T-helper 1 cell treated with Interleukin-12 subunit alpha and Interleukin-12 subunit beta and Interleukin-4 antibody, amounts not matched to agents 30 μg/mL and 1 μg/mL, for 36 hours (primary cell): Measurements from ENCODE around the gene KIR3DL1.
"Not testable (repeated sequence)": the region's sequence is repeated elsewhere in the genome, so short reads cannot be mapped to it uniquely, and the experiment has no call there.

ENCODE experiments used
- H3K27ac Mint-ChIP-seq: one replicate; pipeline ENCODE4 v1.8.0; 2021; ENCODE audit warnings: mild to moderate bottlenecking, mixed read lengths
- H3K27me3 Mint-ChIP-seq: one replicate; pipeline ENCODE4 v1.8.0; 2021; ENCODE audit warnings: low read depth, mixed read lengths
- H3K36me3 Mint-ChIP-seq: one replicate; pipeline ENCODE4 v1.8.0; 2021; ENCODE audit warnings: low read depth, mixed read lengths
- H3K4me1 Mint-ChIP-seq: one replicate; pipeline ENCODE4 v1.8.0; 2021; ENCODE audit warnings: low read depth, mixed read lengths
- H3K4me3 Mint-ChIP-seq: one replicate; pipeline ENCODE4 v1.8.0; 2021; ENCODE audit warnings: mild to moderate bottlenecking, moderate library complexity, mixed read lengths
- H3K9me3 Mint-ChIP-seq: one replicate; pipeline ENCODE4 v1.8.0; 2021; ENCODE audit warnings: mixed read lengths

Gene KIR3DL1

GRCh38 chr19:54795758-54796157 lies 20.5 kb upstream of the KIR3DL1 start:
- no peak overlapping the region for H3K4me3 Mint-ChIP-seq
- H3K4me1 Mint-ChIP-seq: peaks cover 8% of the 10 kb centered on the region
- H3K36me3 Mint-ChIP-seq: no peaks in the 10 kb centered on the region
- no peaks in the 10 kb centered on the region for H3K9me3 Mint-ChIP-seq
- H3K27me3 Mint-ChIP-seq: peaks cover 14% of the 10 kb centered on the region
- no peak overlapping the region for H3K27ac Mint-ChIP-seq

GRCh38 chr19:54803410-54803809 lies 12.9 kb upstream of the KIR3DL1 start, which contains the start of gene KIR2DL4:
Gene KIR2DL4 (plus strand): TSS chr19:54803610. CDS start chr19:54803652, 42 bp downstream.
- H3K36me3 Mint-ChIP-seq: no peaks in the 10 kb centered on the region
- H3K4me3 Mint-ChIP-seq: no peak within 1 kb of the TSS
- H3K4me1 Mint-ChIP-seq: no peaks in the 10 kb centered on the region
- H3K9me3 Mint-ChIP-seq: no peaks in the 10 kb centered on the region
- no peak within 1 kb of the TSS for H3K27ac Mint-ChIP-seq
- peaks cover 6% of the 10 kb centered on the region for H3K27me3 Mint-ChIP-seq

GRCh38 chr19:54804101-54804500 lies 12.2 kb upstream of the KIR3DL1 start:
- H3K9me3 Mint-ChIP-seq: no peaks in the 10 kb centered on the region
- no peaks in the 10 kb centered on the region for H3K4me1 Mint-ChIP-seq
- no peaks in the 10 kb centered on the region for H3K36me3 Mint-ChIP-seq
- H3K27ac Mint-ChIP-seq: no peak overlapping the region
- no peak overlapping the region for H3K4me3 Mint-ChIP-seq
- peaks cover 6% of the 10 kb centered on the region for H3K27me3 Mint-ChIP-seq

GRCh38 chr19:54804571-54804970 lies 11.7 kb upstream of the KIR3DL1 start:
- H3K4me3 Mint-ChIP-seq: no peak overlapping the region

DNA sequence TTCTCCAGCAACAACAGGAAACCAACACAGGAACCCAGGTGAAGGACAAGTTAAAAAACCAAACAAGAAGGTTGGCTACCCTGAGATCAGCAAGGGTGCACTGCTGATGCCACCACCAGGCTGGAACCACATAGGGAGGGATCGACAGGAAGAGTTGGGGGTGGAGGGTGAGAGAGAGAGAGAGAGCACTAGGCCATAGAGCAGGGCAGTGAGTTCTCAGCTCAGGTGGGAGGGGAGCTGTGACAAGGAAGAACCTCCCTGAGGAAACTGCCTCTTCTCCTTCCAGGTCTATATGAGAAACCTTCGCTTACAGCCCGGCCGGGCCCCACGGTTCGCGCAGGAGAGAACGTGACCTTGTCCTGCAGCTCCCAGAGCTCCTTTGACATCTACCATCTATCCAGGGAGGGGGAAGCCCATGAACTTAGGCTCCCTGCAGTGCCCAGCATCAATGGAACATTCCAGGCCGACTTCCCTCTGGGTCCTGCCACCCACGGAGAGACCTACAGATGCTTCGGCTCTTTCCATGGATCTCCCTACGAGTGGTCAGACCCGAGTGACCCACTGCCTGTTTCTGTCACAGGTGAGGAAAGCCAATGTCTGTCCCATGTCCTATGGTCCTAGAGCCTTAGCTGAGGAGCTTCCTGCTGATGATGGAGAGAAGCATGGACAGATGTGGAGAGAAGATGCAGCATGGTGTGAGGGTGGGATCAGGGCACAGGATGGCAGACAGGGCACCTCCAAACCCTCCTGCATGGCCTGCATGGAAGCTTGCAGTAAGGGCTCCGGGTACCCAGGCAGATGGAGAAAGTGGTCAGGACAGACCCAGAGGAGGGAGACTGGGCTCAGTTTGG lies 10.4 kb upstream of the KIR3DL1 start:
- Mint-ChIP-seq H3K27ac (no peak overlapping the region), H3K36me3 (no peaks in the 10 kb centered on the region), H3K27me3 (peaks cover 6% of the 10 kb centered on the region), H3K9me3 (peaks cover 6% of the 10 kb centered on the region), H3K4me1 (no peaks in the 10 kb centered on the region), H3K4me3 (no peak overlapping the region)

More at GRCh38 chr19:54804571-54804970, 11.7 kb upstream of the KIR3DL1 start:
- H3K27me3 Mint-ChIP-seq: peaks cover 6% of the 10 kb centered on the region
- no peak overlapping the region for H3K27ac Mint-ChIP-seq
- no peaks in the 10 kb centered on the region for H3K4me1 Mint-ChIP-seq
- H3K36me3 Mint-ChIP-seq: no peaks in the 10 kb centered on the region
- no peaks in the 10 kb centered on the region for H3K9me3 Mint-ChIP-seq

DNA sequence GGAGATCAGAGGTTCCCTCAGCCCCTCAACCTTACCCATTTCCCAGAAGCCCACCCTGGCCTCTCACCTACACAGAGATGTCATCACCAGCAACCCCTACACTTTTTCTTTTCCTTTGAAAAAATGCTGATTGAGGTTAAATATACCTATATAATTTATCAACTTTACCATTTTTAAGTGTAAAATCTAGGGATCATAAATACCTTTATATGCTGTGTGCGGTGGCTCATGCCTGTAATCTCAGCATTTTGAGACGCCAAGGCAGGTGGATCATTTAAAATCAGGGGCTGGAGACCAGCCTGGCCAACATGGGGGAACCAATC lies 9.8 kb upstream of the KIR3DL1 start:
- Mint-ChIP-seq H3K4me3 (no peak overlapping the region), H3K27me3 (peaks cover 6% of the 10 kb centered on the region), H3K27ac (no peak overlapping the region), H3K4me1 (no peaks in the 10 kb centered on the region), H3K9me3 (peaks cover 6% of the 10 kb centered on the region), H3K36me3 (no peaks in the 10 kb centered on the region)

- not testable (repeated sequence) for H3K36me3 Mint-ChIP-seq, H3K9me3 Mint-ChIP-seq, H3K27me3 Mint-ChIP-seq, H3K4me1 Mint-ChIP-seq, H3K4me3 Mint-ChIP-seq, H3K27ac Mint-ChIP-seq
These were observed 1.7 kb upstream of the KIR3DL1 start for GRCh38 chr19:54814571-54814970.

- no peak overlapping the region for H3K4me3 Mint-ChIP-seq
- no peak overlapping the region for H3K27ac Mint-ChIP-seq
- no peaks in the 10 kb centered on the region for H3K27me3 Mint-ChIP-seq
- no peaks in the 10 kb centered on the region for H3K9me3 Mint-ChIP-seq
- no peaks in the 10 kb centered on the region for H3K4me1 Mint-ChIP-seq
- H3K36me3 Mint-ChIP-seq: no peaks in the 10 kb centered on the region
These were observed 1.6 kb downstream of the KIR3DL1 start for GRCh38 chr19:54817670-54818536.

DNA sequence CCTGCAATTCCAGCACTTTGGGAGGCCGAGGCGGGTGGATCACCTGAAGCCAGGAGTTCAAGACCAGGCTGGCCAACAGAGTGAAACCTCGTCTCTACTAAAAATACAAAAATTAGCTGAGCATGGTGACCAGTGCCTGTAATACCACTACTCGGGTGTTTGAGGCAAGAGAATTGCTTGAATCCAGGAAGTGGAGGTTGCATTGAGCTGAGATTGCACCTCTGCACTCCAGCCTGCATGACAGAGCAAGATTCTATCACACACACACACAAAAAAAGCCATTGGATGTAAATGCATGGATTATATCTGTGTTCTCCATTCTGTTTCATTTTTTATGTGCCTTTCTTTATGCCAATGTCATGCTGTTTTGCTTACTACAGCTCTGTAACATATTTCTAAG lies 8.1 kb downstream of the KIR3DL1 start:
- H3K4me1 Mint-ChIP-seq, H3K27me3 Mint-ChIP-seq: not testable (repeated sequence)

GRCh38 chr19:54825326-54825725 lies 9.1 kb downstream of the KIR3DL1 start:
- H3K36me3 Mint-ChIP-seq, H3K4me3 Mint-ChIP-seq, H3K27ac Mint-ChIP-seq, H3K27me3 Mint-ChIP-seq, H3K9me3 Mint-ChIP-seq, H3K4me1 Mint-ChIP-seq: not testable (repeated sequence)

More for the DNA sequence above, 8.1 kb downstream of the KIR3DL1 start:
- H3K27ac Mint-ChIP-seq, H3K4me3 Mint-ChIP-seq, H3K36me3 Mint-ChIP-seq, H3K9me3 Mint-ChIP-seq: not testable (repeated sequence)

DNA sequence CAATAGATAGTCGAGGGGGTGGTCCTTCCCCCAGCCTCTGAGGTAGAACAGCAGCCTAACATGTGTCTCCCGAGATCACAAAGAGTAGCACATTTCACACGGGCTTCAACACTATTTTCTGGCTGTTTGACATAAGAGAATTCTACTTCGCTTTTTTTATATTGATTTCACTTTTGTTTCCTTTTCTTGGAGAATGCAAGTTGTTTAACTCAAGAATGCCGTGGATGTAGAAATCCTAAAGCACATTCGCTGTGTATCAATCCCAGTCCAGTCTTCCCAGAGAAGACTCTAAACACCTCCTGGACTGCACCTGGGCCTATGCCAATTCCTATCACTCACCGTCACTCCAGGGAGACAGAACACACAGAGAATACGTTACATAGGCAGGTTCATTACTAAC lies 11.8 kb downstream of the KIR3DL1 start:
- H3K9me3 Mint-ChIP-seq, H3K4me3 Mint-ChIP-seq, H3K36me3 Mint-ChIP-seq, H3K27me3 Mint-ChIP-seq, H3K27ac Mint-ChIP-seq, H3K4me1 Mint-ChIP-seq: not testable (repeated sequence)

GRCh38 chr19:54832496-54832895 lies 16.2 kb downstream of the KIR3DL1 start, which contains the start of gene KIR2DS4:
Gene KIR2DS4 (plus strand): TSS chr19:54832676.
- not testable (repeated sequence) for H3K9me3 Mint-ChIP-seq

DNA sequence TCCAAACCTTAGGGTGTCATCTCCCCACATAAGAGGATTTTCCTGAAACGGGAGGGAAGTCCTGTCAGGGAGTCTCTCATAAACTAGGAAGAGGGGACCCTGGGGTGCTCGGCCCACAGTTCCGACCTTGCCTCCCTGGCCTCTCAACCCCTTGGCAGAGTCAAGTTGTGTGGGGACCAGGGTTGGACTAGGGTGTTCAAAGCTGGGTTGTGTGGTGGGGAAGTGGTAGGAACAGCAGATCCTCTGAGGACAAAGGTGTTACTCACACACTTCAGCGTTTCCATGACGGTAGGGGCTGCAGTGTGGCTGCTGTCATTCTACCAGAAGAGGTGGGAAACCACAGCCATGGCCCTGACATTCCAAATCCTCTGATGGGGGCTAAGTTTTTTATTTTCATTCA lies 18.9 kb downstream of the KIR3DL1 start:
- not testable (repeated sequence) for H3K27me3 Mint-ChIP-seq, H3K4me3 Mint-ChIP-seq, H3K36me3 Mint-ChIP-seq, H3K27ac Mint-ChIP-seq, H3K4me1 Mint-ChIP-seq, H3K9me3 Mint-ChIP-seq

More at GRCh38 chr19:54832496-54832895, 16.2 kb downstream of the KIR3DL1 start, which contains the start of gene KIR2DS4:
- H3K4me1 Mint-ChIP-seq, H3K27me3 Mint-ChIP-seq, H3K4me3 Mint-ChIP-seq, H3K27ac Mint-ChIP-seq, H3K36me3 Mint-ChIP-seq: not testable (repeated sequence)

DNA sequence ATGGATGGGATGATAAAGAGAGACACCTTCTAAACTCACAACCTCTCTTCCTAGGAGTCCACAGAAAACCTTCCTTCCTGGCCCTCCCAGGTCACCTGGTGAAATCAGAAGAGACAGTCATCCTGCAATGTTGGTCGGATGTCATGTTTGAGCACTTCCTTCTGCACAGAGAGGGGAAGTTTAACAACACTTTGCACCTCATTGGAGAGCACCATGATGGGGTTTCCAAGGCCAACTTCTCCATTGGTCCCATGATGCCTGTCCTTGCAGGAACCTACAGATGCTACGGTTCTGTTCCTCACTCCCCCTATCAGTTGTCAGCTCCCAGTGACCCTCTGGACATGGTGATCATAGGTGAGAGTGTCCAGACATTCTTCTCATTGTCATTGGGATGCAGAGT lies 21.3 kb downstream of the KIR3DL1 start:
- not testable (repeated sequence) for H3K27me3 Mint-ChIP-seq, H3K4me1 Mint-ChIP-seq, H3K27ac Mint-ChIP-seq, H3K4me3 Mint-ChIP-seq, H3K9me3 Mint-ChIP-seq, H3K36me3 Mint-ChIP-seq

DNA sequence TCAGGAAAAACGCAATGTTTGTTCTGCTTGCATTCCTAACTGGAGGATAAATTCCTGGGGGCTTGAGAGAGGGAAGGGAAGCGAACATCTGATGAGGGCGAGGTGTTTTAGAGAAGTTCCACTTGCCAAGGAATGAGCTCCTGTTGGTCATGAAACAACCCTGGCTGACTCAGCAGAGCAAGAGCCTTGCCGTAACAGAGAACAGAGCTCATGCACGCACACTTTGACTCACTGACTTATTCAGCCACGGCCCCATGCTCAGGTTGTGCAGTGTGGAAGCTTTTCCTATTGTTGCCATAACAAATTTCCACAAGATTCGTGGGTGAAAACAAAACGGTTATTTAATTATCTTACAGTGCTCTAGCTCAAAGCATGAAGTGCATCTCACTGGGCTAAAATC lies 26.9 kb downstream of the KIR3DL1 start:
- H3K4me1 Mint-ChIP-seq, H3K4me3 Mint-ChIP-seq, H3K27me3 Mint-ChIP-seq, H3K27ac Mint-ChIP-seq, H3K9me3 Mint-ChIP-seq, H3K36me3 Mint-ChIP-seq: not testable (repeated sequence)
